ENCODE measurements around the gene EPHB4. TPM values are rescaled to one million over a fixed set of nuclear protein-coding genes. Genes with fewer than 3 reads are reported as not detected.

The EPHB4 gene
- total and polyA plus RNA-seq, 11 donors, result 10.7 to 76.2 (median 21.4) TPM

GRCh38 chr7:100826514-100827329 lies 601 bp downstream of the EPHB4 start:
- TF ChIP-seq POLR2A (IDR thresholded peaks at IDR 0.05) (no peak), CTCF (IDR thresholded peaks at IDR 0.05) (no peak)
- intact Hi-C loops (cut with DNase I), result loop anchor here in 3 of 10 donors (1.0 to 2.0 kb wide), 3 partner anchors 24 to 26 kb away; partner anchors contain the start of gene SLC12A9 (in 2 of the 3)
- peaks cover 0 to 26% (median 22%) of the 10 kb centered on the region in 9 donors for H3K36me3 ChIP-seq
- ATAC-seq, result peak in 1 of 4 donors; percentile 7
- DNase-seq, result no peak
- peak overlapping the region; percentile 61 to 86 (median 70) for H3K4me3 ChIP-seq
- no peaks in the 10 kb centered on the region for H3K9me3 ChIP-seq
- peaks cover 0 to 43% (median 13%) of the 10 kb centered on the region in 12 donors for H3K4me1 ChIP-seq
- WGBS, 4 donors, result 1 to 2% (median 1%) methylated on average over 16 to 71 of the region's 71 CpGs
- H3K27me3 ChIP-seq, result peaks cover 0 to 28% (median 4%) of the 10 kb centered on the region in 9 donors
- peak overlapping the region; percentile 75 to 94 (median 86) for H3K27ac ChIP-seq

GRCh38 chr7:100825751-100826513 lies 1.4 kb downstream of the EPHB4 start:
- H3K27me3 ChIP-seq, result peaks cover 0 to 28% (median 4%) of the 10 kb centered on the region in 9 donors
- H3K36me3 ChIP-seq, result peaks cover 0 to 34% (median 28%) of the 10 kb centered on the region in 9 donors
- ATAC-seq (no peak), DNase-seq (no peak)
- peaks cover 0 to 43% (median 13%) of the 10 kb centered on the region in 12 donors for H3K4me1 ChIP-seq
- TF ChIP-seq POLR2A (IDR thresholded peaks at IDR 0.05) (no peak), CTCF (IDR thresholded peaks at IDR 0.05) (peak in 5 of 12 donors; percentile 9 to 33 (median 18))
- WGBS, 4 donors, result 27 to 33% (median 29%) methylated on average over 17 of the region's 17 CpGs
- peak overlapping the region; percentile 75 to 94 (median 86) for H3K27ac ChIP-seq
- H3K4me3 ChIP-seq, result peak overlapping the region; percentile 61 to 86 (median 70)
- intact Hi-C loops (cut with DNase I), result loop anchor here in 3 of 10 donors (2.0 kb wide), 2 partner anchors 23 to 27 kb away; partner anchors contain the start of gene SLC12A9 (in 1 of the 3)
- H3K9me3 ChIP-seq, result no peaks in the 10 kb centered on the region

GRCh38 chr7:100825215-100825671 lies 2.1 kb downstream of the EPHB4 start:
- Histone ChIP-seq H3K36me3 (peaks cover 0 to 41% (median 33%) of the 10 kb centered on the region in 9 donors), H3K4me1 (peaks cover 0 to 43% (median 13%) of the 10 kb centered on the region in 12 donors), H3K27ac (peak overlapping the region; percentile 75 to 94 (median 86)), H3K4me3 (peak overlapping the region; percentile 61 to 86 (median 70)), H3K27me3 (peaks cover 0 to 28% (median 4%) of the 10 kb centered on the region in 9 donors), H3K9me3 (no peaks in the 10 kb centered on the region)
- intact Hi-C loops (cut with DNase I), result loop anchor here in 1 of 10 donors (2.0 kb wide), 1 partner anchor 22 kb away; no protein-coding TSS in a partner anchor
- 47 to 54% (median 49%) methylated on average over 16 of the region's 16 CpGs for WGBS, 4 donors
- TF ChIP-seq CTCF (IDR thresholded peaks at IDR 0.05) (no peak), POLR2A (IDR thresholded peaks at IDR 0.05) (peak in 1 of 2 donors; percentile 47)
- DNase-seq (peak; percentile 53 to 72 (median 69)), ATAC-seq (peak; percentile 38 to 72 (median 60))
